Measurements from ENCODE around the gene ZNF106. TPM values are rescaled to one million over a fixed set of nuclear protein-coding genes. Genes with fewer than 3 reads are reported as not detected.

Gene ZNF106
- 52.3 and 58.5 TPM in 2 replicates for total RNA-seq

DNA sequence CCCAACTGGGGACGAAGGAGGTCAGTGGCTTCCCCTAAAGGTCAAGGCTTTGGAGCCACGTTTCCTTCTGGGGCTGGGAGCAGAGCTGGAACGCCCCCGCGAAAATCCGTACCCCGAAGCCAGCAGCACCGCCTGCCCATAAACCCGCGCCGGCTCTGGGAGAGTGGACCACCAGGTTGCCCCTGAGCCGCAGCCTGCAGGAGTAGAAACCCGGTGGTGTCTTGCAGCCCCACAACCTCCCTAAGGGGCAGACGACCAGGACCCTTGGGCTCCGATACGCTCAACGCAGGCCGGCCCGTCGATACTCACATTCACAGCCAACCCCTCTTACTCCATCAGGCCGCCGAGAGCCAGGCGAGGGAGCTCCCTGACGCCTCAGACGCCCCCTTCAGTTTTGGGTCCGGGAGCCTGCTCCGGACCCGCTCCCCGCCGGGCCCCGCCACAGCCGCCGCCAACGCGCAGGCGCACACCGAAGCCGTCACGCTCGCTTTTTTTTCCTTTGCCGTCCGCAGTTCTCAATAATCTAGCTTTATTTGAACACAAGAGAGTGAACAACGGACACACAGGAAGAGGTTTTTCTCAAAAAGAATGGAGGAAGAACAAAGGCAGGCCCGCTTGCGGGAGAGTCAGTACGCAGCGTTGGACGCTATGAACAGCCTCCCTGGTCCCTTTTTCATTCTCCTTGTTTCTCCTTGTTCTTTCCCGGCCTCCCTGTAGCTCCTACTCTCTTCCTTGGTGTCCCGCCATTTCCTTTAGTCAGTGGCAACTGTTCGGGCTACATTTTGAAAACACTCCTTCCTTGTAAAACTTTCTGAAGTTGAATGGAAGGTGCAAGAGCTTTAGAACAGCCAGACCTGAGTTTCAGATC lies at the start of gene ZNF106:
Gene ZNF106 (minus strand): TSS at position 471 of the 868 bp plus-strand sequence. CDS start 18,852 bp downstream, outside the sequence.

DNA sequence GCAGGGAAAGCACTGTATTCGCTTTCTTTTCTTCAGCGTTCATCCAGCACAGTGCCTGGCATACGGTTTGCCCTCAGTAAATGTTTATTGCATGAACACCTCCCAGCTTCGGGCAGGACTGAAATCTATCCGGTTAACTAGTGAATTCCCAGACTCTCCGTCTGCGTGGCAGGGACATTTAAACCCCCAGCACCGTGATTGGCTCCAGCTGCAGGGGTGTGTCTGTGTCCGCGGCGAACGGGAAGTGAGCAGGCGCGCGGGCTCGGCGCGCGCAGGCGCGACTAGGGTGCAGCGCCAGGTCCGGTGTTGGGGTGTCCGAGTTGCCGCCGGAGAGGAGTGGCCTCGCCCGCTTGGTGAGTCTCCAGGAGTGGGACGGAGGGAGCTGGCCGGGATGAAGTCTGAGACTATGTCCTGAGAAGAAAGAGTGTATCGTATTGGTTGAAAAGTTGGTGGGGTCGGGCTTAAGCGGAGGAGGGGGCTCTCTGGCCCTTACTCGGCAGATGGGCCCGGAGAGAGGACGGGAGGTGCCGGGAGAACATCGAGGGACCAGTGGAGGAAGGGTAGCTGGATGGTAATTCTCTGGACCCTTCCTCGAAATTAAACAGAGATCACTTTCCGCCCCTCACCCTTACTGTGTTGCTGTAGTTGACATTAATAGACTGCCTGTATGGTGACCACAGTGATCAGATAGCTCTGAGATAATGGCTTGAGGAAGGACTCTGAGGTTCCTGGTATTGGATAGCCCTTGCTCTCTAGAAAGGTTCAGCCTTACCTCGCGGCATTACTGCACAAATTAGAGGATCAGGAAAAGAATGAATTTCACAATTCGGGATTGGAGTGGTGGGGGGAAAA lies 4.6 kb upstream of the ZNF106 start, which contains the start of gene SNAP23:
Gene SNAP23 (plus strand): TSS at position 274 of the 852 bp plus-strand sequence. CDS start 16,213 bp downstream, outside the sequence.

Other genes starting within 250 kb of the ZNF106 start
- gene GANC, start 217.9 kb downstream of the ZNF106 start, total RNA-seq: 11.7 and 20.7 TPM in 2 replicates
- gene TMEM87A, start 217.7 kb downstream of the ZNF106 start, total RNA-seq: 68.5 and 70.2 TPM in 2 replicates
- gene CAPN3, start 131.6 kb downstream of the ZNF106 start, total RNA-seq: 0.15 and 0.32 TPM in 2 replicates
- gene SNAP23, start 4.5 kb upstream of the ZNF106 start, total RNA-seq: 263 and 312 TPM in 2 replicates
- gene LRRC57, start 57.7 kb upstream of the ZNF106 start, total RNA-seq: 18.2 and 24.4 TPM in 2 replicates
- 38.1 and 45.1 TPM in 2 replicates for gene HAUS2, start 57.7 kb upstream of the ZNF106 start, total RNA-seq
- gene STARD9, start 84.5 kb upstream of the ZNF106 start, total RNA-seq: 2.9 and 5.8 TPM in 2 replicates
- 8.1 and 12.0 TPM in 2 replicates for gene CDAN1, start 246.0 kb upstream of the ZNF106 start, total RNA-seq